GM18858 (cell line): ENCODE measurements around the gene PCMTD2.

Experiments
- ATAC-seq: cut with Tn5 transposase; IDR thresholded peaks from one replicate; pipeline ENCODE4 v1.9.1; 2021; ENCODE audit not compliant: unreplicated experiment

Gene PCMTD2

DNA sequence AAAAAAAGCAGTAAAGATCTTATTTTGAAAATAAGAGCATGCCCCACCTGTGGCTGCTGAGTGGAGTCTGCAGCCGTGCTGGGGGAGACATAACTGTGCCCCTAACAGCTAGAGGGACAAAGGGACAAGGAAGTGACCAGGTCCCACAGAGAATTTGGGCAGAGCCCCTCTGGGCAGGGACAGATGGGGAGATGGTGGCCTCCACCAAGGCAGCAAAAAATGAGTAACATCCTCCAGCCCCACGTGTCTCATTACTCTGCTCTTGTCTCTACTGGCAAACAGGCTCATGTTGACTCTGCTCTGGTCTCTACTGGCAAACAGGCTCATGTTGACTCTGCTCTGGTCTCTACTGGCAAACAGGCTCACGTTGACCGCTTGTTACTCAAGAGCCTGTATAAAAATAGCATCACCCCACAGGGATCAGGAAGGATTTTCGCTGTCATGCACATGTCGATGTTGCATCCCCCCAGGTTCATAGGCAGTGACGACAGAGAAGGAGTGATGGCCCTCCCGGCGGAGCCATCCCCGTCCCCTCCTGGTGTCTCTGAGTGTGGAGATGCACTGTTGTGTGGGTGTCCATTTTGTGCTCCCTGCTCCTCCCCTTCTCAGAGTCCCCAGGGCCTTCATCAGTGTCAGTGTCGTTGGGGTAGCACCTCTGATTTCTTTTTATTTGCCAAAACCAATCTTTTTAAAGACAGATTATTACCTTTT lies 17.3 kb upstream of the PCMTD2 start:
- ATAC-seq: no peak

DNA sequence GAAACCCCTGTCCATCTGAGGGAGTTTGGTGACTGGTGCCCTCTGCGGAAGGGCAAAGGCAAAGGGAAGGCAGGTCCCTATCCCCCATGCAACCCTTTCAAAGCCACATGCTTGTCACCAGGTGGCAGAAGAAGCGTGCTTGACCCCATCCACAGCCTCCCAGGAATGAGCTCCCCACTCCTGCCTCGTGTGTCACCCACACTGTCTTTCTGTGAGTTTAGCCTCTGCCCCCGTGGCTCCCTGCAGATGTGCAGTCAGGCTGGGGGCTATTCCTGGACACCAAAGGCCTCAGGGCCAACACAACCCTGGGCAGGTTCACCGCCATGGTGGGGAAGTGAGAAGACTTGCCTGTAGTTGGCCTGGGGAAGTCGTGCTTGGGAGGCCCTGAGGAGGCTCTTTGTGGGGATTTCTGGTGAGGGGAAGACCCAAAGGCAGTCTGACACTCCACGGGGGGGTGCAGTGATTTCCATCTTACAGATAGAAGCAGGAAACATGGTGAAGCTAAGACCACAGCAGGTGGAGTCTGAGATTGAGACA lies 16.6 kb upstream of the PCMTD2 start:
- no peak for ATAC-seq

DNA sequence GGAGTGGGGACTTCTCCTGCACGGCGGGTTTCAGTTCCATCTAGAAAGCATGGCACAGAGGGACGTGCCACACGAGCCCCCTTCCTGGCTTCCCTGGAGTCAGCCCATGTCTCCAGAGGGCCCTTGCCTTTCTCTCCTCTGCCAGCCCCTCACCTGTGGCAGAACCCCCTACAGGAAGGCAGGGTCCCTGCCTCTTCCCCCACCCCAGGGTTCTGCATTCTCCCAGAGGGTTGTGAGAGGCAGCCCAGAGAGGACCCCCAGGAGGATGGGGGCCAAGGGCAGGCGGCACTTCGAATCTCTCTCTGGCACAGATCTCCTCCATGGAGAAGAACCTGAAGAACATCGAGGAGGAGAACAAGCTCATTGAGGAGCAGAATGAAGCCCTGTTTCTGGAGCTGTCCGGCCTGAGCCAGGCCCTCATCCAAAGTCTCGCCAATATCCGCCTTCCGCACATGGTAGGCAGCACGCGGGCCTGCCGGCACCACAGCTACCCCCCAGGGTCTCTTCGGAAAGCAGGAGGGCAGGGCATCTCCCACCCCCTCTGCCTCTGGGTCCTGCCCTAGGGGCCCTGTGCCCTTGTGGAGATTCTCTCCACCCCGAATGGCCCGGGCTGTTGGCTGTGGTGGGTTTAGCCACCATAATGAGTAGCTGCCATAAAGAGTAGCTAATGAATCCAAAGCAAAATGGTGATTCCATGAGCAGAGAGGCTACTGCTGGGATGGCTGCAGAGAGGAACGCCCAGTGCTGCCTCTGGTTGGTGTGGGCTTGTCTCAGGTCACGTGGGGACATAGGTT lies 15.9 kb upstream of the PCMTD2 start:
- ATAC-seq: no peak

DNA sequence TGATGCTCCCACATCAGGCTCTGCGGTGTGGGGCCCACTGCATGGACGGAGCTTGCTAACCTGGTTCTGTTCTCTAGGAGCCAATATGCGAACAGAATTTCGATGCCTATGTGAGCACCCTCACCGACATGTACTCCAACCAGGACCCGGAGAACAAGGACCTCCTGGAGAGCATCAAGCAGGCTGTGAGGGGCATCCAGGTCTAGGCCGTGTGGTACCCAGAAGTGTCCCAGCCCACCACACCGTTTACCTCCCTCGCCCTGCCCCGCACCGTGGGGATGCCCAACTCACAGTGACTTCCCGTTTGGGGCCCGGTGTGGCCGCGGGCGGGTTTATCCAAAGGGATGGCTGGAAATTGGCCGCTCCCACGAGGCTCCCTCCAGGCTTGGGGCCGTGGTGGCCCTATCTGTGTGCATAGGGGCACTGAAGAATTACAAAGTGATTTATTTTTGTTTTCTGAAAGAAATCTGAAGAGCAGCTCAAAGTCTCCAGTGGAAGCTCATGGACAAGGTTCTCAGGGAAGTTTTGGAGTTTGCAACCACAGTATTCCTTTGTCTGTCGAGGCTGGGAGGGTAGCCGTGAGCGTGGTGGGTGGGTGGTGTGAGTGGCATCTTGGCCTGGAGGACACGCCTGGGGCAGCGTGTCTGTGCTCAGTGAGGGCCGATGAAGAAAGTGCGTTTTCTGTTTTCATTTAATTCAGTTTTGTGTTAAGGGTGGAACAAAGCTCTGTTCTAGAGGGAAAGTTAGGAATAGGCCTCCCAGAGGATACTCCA lies 15.1 kb upstream of the PCMTD2 start:
- ATAC-seq: no peak

DNA sequence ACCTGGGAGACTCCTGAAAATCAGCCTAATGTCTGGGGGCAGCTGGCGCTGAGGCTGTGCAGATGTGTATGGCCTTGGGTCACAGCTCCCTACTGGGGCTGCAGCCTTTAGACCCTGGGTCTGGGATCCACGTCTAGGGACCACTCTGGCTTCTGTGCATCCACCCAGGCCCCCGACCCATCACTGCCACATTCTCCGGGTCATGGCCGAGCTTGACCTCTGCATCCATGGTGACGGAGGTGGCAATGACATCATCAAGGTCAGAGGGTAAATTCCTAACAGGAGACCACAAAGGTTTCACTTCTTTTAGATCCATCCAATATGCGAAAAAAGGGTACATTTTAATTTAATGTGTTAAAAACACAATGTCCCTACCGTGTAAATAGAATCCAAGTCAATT lies 14.5 kb upstream of the PCMTD2 start:
- no peak for ATAC-seq

DNA sequence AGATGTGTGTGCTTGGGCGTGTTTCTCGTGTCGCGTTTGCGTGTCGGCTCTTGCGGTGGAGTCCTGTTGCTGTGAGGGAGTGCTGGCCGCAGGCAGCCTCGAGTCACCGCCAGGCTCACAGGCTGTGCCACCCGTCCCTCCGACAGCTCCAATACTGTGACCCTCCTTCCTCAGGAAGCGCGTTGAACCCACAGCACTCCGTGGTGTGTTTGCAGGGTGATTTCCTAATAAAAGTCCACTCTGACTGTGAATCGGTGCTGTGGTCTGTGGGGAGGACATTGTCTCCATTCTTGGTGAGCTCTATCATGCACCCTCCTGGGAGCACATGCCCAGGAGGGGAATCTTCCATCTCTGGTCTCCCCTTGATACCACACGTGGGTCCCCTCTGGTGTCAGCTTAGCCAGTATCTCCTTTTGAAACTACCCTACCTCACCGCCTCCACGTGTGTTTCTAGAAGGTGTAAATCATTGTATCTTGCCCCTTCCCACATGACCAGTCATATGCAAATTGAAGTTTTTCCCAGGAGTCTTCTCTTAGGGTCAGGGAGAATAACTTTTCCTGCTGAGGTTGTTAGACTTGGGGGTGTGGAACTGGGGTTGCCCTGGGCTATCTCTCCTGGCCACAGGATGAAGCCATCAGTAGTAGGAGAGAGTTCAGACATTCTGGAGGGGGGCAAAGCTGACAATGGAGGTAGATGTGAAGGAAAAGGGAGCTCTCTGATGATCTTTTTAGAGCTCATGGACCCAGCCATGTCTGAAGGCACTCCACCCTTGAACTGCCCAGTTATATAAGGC lies 13.3 kb upstream of the PCMTD2 start:
- ATAC-seq: no peak

DNA sequence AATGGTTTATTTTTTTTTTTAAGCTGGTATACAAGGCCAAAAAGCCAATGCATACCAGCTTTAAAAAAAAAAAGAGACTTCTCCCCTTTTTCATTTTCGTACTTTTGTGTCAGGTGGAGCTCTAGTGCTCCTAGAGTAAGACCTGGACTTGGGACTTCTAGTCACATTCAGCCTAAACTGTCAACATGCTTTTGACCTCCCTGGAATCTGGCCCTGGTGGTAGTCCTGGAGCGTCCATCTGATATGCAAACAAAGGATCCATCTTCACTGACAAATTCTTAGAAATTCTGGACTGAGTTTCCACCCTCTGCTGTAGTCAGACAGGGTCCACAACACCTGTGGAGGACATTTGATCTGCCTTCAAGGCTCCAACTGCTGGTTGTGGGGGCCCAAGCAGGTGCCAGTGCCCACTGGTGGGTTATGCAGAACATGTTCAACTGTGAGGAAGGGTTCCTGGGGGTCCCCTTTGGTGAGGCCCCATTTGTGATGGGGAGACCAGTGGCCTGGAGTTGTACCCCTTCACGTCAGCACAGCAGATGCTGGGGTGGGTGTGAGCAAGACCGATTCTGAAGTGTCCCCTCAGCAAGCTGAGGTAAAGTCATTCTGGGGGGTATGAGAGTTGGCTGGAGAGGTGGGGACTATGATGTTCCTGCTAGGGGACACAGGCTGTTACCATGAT lies 12.6 kb upstream of the PCMTD2 start:
- ATAC-seq: no peak

DNA sequence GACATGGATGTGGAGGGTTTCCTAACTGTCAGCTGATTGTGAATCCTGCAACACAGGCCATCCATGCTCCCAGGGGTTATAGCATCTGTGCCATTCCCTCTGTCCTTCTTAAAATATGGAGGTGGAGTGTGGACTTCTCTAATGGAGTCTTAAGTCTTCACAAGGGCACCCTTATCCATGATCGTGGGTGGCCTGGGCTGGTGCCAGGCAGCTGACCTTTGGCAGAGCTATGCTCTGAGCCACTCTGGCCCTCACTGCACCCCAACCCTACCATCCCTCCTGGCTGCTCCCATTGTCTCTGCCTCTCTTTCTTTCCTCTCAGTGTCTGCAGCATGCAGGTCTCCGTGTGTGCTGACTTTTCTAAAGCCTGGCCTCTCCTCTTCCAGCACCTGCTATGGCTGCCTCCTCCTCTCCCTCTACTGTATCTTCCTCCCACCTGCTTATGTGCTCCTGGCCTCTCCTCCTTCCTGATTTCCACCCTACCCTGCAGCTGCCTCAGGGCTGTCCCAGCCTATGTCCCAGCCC lies 11.2 kb upstream of the PCMTD2 start:
- ATAC-seq: no peak

DNA sequence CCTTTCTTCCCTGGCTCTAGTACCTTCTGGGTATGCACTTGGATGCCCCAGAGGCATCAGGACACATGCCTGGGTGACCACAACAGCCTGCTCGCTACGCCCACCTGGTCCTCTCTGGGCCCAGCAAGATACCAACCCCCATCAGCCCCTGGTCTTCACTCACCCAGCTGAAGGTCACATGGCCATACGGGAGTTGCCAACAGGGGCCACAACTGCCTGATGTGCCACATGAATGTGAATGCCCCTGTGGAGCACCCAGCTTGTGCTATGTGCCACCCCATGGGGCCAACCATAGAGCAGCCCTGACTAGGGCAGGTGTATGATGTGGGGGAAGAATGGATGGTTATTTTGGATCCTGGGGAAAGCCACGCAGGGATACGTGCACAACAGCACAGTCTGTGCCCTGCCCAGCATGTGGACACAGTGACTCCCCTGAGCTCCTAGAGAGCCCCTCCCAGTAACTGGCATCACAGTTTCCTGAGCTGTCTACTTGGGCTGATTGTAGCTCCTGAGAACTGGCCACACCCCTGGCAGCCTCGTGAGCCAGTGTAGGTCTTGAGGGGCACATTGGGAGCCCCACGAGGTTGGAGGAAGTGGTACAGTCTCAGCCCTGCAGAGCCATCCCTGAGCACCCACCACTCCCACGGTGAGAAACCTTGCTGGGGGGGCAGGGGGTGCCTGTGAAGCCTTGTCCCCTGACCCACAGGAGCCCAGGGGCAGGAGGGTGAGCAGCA lies 10.5 kb upstream of the PCMTD2 start:
- ATAC-seq: no peak

DNA sequence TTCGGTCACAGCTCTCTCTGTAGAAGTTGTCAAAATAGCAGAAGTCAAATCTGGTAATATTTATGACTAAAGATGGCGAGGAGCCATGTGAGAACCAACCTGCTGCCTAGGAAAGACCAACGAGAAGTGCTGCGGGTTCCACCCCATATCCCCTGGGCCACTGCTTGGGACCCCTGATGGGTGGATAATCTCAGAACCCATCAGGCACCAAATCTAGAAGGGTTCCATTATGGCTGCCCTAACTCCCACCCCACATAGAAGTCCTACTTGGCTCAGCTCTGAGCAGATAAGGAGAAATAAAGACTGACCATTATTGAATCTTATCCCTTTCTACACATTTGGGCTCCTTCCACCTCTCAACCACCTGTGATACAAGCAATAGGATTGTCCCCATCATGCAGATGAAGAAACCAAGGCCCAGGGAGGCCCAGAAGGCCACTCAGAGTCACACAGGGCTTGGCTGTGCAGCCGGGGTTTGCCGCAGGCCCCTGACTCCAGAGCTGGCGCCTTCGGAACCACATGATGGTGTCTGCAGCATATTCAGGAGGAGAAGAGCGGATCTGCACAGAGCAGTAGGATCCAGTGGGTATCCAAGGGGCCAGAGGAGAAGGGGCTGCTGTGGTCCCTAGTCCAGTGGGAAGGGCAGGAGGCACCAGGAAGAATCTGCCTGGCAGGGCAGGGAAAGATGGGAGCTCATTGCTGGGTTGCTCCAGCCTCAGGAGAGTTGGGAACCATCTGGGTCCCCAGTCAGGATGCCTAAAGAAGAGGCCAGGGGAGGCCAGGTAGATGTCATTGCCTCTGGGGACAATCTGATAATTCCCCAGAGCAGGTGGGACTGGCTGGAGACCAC lies 9.6 kb upstream of the PCMTD2 start:
- no peak for ATAC-seq

DNA sequence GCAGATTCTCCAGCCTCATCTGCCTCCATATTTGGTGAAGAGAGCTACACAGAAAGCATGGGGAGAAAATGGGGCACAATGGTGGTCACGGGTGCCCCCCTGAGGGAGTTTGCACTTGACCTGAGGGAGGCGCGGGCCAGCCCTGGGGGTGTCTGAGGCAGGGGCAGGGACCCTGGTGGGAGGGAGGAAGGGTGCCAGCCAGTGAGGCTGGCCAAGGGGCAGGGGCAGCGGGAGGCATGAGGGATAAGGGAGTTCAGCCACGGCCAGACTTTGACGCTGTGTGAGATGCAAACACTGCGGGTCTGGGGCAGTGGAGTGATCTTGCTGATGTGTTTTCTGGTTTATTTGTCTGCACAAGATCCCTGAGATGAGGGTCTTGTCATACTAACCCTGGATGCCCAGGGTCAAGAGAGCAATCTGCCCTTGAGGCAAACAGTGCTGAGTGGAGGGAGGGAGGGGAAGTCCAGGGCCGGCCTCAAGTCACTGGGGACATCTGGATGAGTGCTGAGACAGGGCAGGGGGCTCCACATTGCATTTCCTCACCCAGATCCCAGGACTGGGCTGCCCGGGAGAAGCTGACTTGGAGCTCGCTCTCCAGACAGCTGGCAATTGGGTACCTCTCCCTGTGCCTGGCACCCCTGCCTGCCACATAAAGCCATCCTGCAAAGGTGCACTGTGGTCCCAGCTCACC lies 8.8 kb upstream of the PCMTD2 start:
- ATAC-seq: no peak

DNA sequence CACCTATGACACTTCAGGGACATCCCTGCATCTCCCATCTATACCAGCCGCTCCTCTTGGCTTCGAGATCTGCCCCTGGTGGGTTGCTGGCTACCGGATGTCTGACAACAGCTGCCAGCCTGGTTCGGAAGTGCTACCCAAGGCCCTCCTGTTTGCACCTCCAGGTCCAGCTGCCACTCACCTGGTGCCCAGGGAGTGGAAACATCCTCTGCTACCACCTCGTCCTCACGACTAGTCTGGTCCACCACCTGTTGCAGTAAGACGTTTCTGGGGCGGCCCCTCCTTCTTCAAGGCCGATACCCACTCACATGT lies 8.3 kb upstream of the PCMTD2 start:
- no peak for ATAC-seq

DNA sequence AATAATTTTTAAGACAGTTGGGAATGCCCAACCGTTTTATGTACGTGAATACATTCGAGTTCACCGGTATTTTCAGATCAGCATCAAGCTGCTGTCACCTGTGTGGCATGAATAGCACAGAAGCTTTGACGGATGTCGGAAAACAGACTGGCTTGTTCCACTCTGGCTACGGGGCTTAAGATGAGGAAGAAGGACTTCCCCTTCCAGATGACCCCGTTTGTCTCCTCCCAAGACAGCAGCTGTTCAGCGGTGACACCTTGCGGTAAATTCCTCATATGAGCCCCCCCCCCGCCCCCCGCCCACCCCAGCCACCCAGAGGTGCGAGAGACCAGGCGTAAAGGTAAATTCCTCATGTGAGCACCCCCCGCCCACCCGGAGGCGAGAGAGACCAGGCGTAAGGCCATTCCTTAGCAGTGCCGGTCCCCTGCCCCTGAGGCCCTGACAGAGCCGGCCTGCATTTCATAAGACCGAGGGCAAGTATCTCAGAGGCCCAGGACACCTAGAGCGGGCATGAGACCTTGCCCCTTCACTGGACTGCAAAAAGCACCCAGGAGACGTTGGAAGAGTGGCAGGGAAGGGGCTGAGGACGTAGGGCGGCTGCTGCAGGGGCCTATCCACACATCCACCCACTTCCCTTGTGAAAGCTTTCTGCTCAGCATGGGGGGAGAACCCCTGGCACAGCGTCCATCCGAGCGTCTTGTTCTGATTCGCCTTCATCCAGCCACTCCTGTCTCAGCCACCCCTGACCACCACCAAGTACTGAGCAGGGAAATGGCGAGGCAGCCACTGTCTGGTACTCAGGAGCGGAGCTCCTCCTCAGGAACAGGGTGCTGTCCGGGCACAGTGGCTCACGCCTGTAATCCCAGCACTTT lies 7.3 kb upstream of the PCMTD2 start:
- ATAC-seq: no peak

DNA sequence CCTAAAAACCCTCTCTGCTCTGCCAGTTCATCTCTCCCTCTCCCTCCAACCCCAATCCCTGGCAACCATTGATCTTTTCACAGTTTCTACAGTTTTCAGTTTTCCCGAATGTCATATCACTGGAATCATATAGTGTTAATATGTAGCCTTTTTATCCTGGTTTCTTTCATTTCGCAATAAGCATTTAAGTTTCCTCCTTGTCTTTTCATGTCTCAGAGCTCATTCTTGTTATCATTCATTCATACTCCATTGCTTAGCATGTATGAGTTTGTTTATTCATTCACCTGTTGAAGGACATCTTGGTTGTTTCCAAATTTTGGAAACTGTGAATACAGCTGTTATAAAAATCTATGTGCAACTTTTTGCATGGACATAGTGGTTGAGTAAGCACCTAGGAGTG lies 5.5 kb upstream of the PCMTD2 start:
- no peak for ATAC-seq

DNA sequence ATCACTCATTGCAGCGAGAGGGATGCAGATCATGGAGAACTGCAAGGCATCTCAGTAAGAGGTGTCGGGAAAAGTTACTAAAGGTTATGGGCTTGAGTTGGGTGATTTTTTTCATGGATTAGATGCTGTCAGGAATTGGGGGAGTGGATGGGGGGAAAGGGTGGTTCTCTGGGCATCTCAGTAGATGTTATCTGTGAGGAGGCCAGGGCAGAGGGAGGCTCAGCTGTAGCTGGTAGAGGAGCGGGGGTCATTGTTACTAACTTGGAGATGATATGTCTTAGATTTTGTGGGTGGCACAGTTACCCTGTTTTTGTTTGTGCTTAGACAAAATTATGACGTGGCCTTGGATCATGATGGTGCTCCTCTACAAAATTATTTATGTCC lies 2.6 kb upstream of the PCMTD2 start:
- ATAC-seq: no peak

DNA sequence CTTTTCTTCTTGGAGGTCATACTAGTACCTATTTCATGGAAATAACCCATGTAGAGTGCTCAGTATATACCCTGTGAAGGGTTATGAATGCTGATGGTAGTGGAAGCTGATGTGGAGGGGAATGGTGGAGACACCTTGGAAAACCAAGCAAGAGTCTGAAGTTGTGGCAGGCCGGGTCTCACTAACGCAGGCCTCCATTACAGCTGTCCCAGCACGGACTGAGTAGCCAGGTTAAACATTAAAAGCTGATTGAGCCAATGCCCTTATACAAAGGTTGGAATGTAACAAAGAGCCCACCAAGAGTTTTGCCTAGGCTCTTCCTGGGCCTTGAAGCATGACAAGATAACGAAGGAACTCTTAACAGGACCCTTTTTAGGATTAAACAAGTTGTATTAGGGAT lies 2.1 kb upstream of the PCMTD2 start:
- no peak for ATAC-seq

DNA sequence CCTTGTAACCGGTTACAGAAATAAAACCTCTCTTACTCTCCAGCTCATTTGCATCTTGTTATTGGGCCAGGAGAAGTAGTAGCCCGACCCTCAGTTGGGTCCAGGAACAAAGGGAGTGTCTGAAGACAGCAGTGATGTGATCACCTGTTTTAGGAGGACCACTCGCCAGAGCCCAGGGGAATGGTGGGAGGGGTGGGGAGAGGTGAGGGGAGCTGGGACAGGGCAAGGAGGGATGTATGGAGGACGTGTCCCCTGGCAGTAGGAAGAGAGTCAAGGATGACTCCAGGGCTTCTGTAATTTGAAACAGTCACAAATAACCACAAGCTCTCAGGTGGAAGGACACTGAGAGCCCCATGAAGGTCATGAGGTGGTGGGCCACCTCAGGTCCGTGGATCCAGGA lies 1.4 kb upstream of the PCMTD2 start:
- no peak for ATAC-seq
